HEK293 (cell line): ENCODE measurements around the gene RAPGEFL1.

Experiments used
- CTCF ChIA-PET: fragments of 350-600 bp; formaldehyde crosslinking; extraction: SDS; loops from one replicate; lab custom pipeline; 2021; ENCODE audit warnings: antibody characterized with exemption; lab: Yijun Ruan, JAX
- POLR2A ChIA-PET: fragments of 300-600 bp; formaldehyde crosslinking; extraction: SDS; loops from one replicate; lab custom pipeline; 2020; ENCODE audit warnings: antibody characterized with exemption, inconsistent platforms; lab: Yijun Ruan, JAX
- H3K27ac ChIP-seq: fragments of 200-500 bp; sonication (Bioruptor generic); 2 replicates; pipeline ENCODE4 v1.5.1; 2014; ENCODE audit warnings: low read depth, low read length, control low read depth, inconsistent platforms; ENCODE audit errors: extremely low read depth
- H3K36me3 ChIP-seq, 2 experiments: fragments of 200-500 bp in 1 of 2; sonication (Bioruptor generic) in 1 of 2; 1 replicate in 1 of 2; 2 replicates in 1 of 2; pipeline ENCODE4 v1.5.1; 2014 to 2017; ENCODE audit warnings: inconsistent platforms in 2 of 2, low read length in 2 of 2; ENCODE audit not compliant: control insufficient read depth in 2 of 2, insufficient read depth in 1 of 2
- H3K4me1 ChIP-seq: fragments of 200-500 bp; sonication (Bioruptor generic); 2 replicates; pipeline ENCODE4 v1.5.1; 2014; ENCODE audit warnings: mild to moderate bottlenecking, low read length, inconsistent platforms; ENCODE audit not compliant: control insufficient read depth, insufficient read depth
- H3K4me3 ChIP-seq: 2 replicates; pipeline ENCODE4 v1.5.1; 2011; ENCODE audit warnings: low read depth, mild to moderate bottlenecking, control low read depth, low read length, moderate library complexity
- H3K9me3 ChIP-seq: fragments of 200-500 bp; sonication (Bioruptor generic); 2 replicates; pipeline ENCODE4 v1.5.1; 2014; ENCODE audit warnings: low read depth, low read length, inconsistent platforms; ENCODE audit not compliant: control insufficient read depth, insufficient read depth
- GLI4 ChIP-seq: fragments of 450-650 bp; formaldehyde crosslinking; IDR thresholded peaks from 2 replicates; pipeline ENCODE4 v1.5.1; 2016; ENCODE audit warnings: missing biosample characterization, missing genetic modification characterization
- YY2 ChIP-seq: fragments of 450-650 bp; formaldehyde crosslinking; IDR thresholded peaks from 2 replicates; pipeline ENCODE4 v1.5.1; 2016; ENCODE audit warnings: missing biosample characterization, missing genetic modification characterization
- ZBTB48 ChIP-seq: fragments of 450-650 bp; formaldehyde crosslinking; IDR thresholded peaks from 2 replicates; pipeline ENCODE4 v1.5.1; 2016; ENCODE audit warnings: missing biosample characterization, missing genetic modification characterization
- ZEB2 ChIP-seq: fragments of 450-650 bp; formaldehyde crosslinking; IDR thresholded peaks from 2 replicates; pipeline ENCODE4 v1.5.1; 2016; ENCODE audit warnings: missing biosample characterization, missing genetic modification characterization
- ZFP69B ChIP-seq: fragments of 450-650 bp; formaldehyde crosslinking; IDR thresholded peaks from 2 replicates; pipeline ENCODE4 v1.5.1; 2016; ENCODE audit warnings: missing biosample characterization, missing genetic modification characterization
- ZNF146 ChIP-seq: fragments of 450-650 bp; formaldehyde crosslinking; IDR thresholded peaks from 2 replicates; pipeline ENCODE4 v1.5.1; 2016; ENCODE audit warnings: missing biosample characterization, missing genetic modification characterization
- ZNF155 ChIP-seq: fragments of 450-650 bp; formaldehyde crosslinking; IDR thresholded peaks from 2 replicates; pipeline ENCODE4 v1.5.1; 2016; ENCODE audit warnings: missing biosample characterization, missing genetic modification characterization
- ZNF19 ChIP-seq: fragments of 450-650 bp; formaldehyde crosslinking; IDR thresholded peaks from 2 replicates; pipeline ENCODE4; 2016; ENCODE audit warnings: missing biosample characterization, missing genetic modification characterization, low read depth
- ZNF341 ChIP-seq: fragments of 450-650 bp; formaldehyde crosslinking; IDR thresholded peaks from 2 replicates; pipeline ENCODE4; 2016; ENCODE audit warnings: low read depth, missing biosample characterization, missing genetic modification characterization
- ZNF366 ChIP-seq: fragments of 450-650 bp; formaldehyde crosslinking; conservative IDR thresholded peaks from 2 replicates; pipeline ENCODE4 v1.5.1; 2016; ENCODE audit warnings: missing biosample characterization, missing genetic modification characterization
- ZNF426 ChIP-seq: fragments of 450-650 bp; formaldehyde crosslinking; IDR thresholded peaks from 2 replicates; pipeline ENCODE4 v1.5.1; 2017; ENCODE audit warnings: missing biosample characterization, missing genetic modification characterization, mild to moderate bottlenecking, inconsistent platforms, moderate library complexity
- ZNF521 ChIP-seq: fragments of 450-650 bp; formaldehyde crosslinking; IDR thresholded peaks from 2 replicates; pipeline ENCODE4 v1.5.1; 2017; ENCODE audit warnings: missing biosample characterization, mild to moderate bottlenecking, missing genetic modification characterization
- ZNF621 ChIP-seq: fragments of 450-650 bp; formaldehyde crosslinking; IDR thresholded peaks from 2 replicates; pipeline ENCODE4 v1.5.1; 2017; ENCODE audit warnings: missing biosample characterization, missing genetic modification characterization
- ZNF624 ChIP-seq: fragments of 450-650 bp; formaldehyde crosslinking; IDR thresholded peaks from 2 replicates; pipeline ENCODE4 v1.5.1; 2017; ENCODE audit warnings: missing biosample characterization, missing genetic modification characterization
- ZNF768 ChIP-seq: fragments of 450-650 bp; formaldehyde crosslinking; IDR thresholded peaks from 2 replicates; pipeline ENCODE4 v1.5.1; 2018; ENCODE audit warnings: missing biosample characterization, mild to moderate bottlenecking, missing genetic modification characterization
- ZNF830 ChIP-seq: fragments of 450-650 bp; IDR thresholded peaks from 2 replicates; pipeline ENCODE4 v1.5.0; 2018; ENCODE audit warnings: missing biosample characterization, missing genetic modification characterization, low read depth, mild to moderate bottlenecking, moderate library complexity
- ZSCAN23 ChIP-seq: fragments of 450-650 bp; formaldehyde crosslinking; IDR thresholded peaks from 2 replicates; pipeline ENCODE4 v1.5.1; 2016; ENCODE audit warnings: missing biosample characterization, missing genetic modification characterization
- TF ChIP-seq, protein P1 (sequence below): fragments of 450-650 bp; formaldehyde crosslinking; IDR thresholded peaks from 2 replicates; pipeline ENCODE4 v1.5.1; 2016; ENCODE audit warnings: missing biosample characterization, missing genetic modification characterization
- TF ChIP-seq, protein P2 (sequence below): fragments of 450-650 bp; formaldehyde crosslinking; IDR thresholded peaks from 2 replicates; pipeline ENCODE4 v1.5.1; 2017; ENCODE audit warnings: missing biosample characterization, missing genetic modification characterization
- TF ChIP-seq, protein P3 (sequence below): fragments of 450-650 bp; formaldehyde crosslinking; IDR thresholded peaks from 2 replicates; pipeline ENCODE4 v1.5.1; 2016; ENCODE audit warnings: missing biosample characterization, missing genetic modification characterization
- TF ChIP-seq, protein P4 (sequence below): fragments of 450-650 bp; formaldehyde crosslinking; IDR thresholded peaks from 2 replicates; pipeline ENCODE4 v1.5.1; 2016; ENCODE audit warnings: missing biosample characterization, missing genetic modification characterization
- TF ChIP-seq, protein P5 (sequence below): fragments of 450-650 bp; formaldehyde crosslinking; IDR thresholded peaks from 2 replicates; pipeline ENCODE4 v1.5.1; 2016; ENCODE audit warnings: missing biosample characterization, missing genetic modification characterization

Gene RAPGEFL1

DNA sequence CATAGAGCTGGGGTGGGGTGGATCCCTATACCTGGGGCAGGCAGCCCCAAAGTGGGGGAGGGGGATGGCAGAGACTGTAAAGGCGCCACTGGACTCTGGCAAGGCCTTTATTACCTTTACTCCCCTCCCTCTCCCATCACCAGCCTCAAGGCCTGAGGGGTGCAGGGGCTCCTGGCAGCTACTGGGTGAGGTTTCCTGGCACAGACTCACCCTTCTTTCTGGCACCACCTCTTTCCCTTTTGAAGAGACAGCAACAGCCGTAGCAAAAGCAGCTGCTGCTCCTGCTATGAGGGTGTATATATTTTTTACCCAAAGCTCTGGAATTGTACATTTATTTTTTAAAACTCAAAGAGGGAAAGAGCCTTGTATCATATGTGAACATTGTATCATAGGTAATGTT, 17.6 kb downstream of the RAPGEFL1 start:
- CTCF ChIA-PET, result interaction anchor here (0.7 to 5.4 kb wide), 5 partner anchors 10 to 95 kb away, joined by 4 to 52 read pairs (median 7); partner anchors contain the start of gene WIPF2
- no peak for TF ChIP-seq ZNF624 (tag by site-specific recombination)
- TF ChIP-seq ZEB2 (tag by site-specific recombination), result no peak
- TF ChIP-seq, protein P1, sequence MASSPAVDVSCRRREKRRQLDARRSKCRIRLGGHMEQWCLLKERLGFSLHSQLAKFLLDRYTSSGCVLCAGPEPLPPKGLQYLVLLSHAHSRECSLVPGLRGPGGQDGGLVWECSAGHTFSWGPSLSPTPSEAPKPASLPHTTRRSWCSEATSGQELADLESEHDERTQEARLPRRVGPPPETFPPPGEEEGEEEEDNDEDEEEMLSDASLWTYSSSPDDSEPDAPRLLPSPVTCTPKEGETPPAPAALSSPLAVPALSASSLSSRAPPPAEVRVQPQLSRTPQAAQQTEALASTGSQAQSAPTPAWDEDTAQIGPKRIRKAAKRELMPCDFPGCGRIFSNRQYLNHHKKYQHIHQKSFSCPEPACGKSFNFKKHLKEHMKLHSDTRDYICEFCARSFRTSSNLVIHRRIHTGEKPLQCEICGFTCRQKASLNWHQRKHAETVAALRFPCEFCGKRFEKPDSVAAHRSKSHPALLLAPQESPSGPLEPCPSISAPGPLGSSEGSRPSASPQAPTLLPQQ (tag by site-specific recombination), result no peak
- TF ChIP-seq ZNF621 (tag by site-specific recombination), result no peak
- TF ChIP-seq YY2 (tag by site-specific recombination), result no peak
- no peak for TF ChIP-seq ZNF426 (tag by site-specific recombination)
- no peak for TF ChIP-seq ZNF768 (tag by site-specific recombination)
- no peak for TF ChIP-seq GLI4 (tag by site-specific recombination)
- no peak for TF ChIP-seq ZNF521 (tag by site-specific recombination)
- TF ChIP-seq ZBTB48, result no peak
- TF ChIP-seq ZNF341, result no peak
- TF ChIP-seq ZFP69B, result no peak

DNA sequence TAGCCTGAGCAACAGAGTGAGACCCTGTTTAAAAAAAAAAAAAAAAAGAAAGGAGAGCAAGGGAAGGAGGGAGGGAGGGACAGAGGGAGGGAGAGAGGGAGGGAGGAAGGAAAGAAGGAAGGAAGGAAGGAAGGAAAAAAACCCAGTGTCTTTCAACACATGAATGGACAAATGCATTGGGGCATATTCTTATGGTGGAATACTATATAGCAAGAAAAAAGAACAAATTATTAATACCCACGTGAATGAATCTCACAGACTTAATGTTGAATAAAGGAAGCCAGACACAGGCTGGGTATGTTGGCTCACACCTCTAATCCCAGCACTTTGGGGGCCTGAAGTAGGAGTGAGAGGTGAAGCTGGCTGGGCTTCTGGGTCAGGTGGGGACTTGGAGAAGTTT, 20.3 kb downstream of the RAPGEFL1 start:
- no peaks in the 10 kb centered on the region for H3K9me3 ChIP-seq
- CTCF ChIA-PET, result interaction anchor here (0.6 to 1.9 kb wide), 4 partner anchors 29 to 145 kb away, joined by 3 to 5 read pairs (median 4); no protein-coding TSS in a partner anchor
- no peak overlapping the region for H3K4me3 ChIP-seq
- POLR2A ChIA-PET, result no interaction called here
- H3K4me1 ChIP-seq, result peaks cover 6% of the 10 kb centered on the region
- no peak overlapping the region for H3K27ac ChIP-seq
- no peak for TF ChIP-seq ZNF155 (tag by site-specific recombination)
- TF ChIP-seq, protein P2, sequence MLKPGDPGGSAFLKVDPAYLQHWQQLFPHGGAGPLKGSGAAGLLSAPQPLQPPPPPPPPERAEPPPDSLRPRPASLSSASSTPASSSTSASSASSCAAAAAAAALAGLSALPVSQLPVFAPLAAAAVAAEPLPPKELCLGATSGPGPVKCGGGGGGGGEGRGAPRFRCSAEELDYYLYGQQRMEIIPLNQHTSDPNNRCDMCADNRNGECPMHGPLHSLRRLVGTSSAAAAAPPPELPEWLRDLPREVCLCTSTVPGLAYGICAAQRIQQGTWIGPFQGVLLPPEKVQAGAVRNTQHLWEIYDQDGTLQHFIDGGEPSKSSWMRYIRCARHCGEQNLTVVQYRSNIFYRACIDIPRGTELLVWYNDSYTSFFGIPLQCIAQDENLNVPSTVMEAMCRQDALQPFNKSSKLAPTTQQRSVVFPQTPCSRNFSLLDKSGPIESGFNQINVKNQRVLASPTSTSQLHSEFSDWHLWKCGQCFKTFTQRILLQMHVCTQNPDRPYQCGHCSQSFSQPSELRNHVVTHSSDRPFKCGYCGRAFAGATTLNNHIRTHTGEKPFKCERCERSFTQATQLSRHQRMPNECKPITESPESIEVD (tag by site-specific recombination), result no peak
- TF ChIP-seq, protein P3, sequence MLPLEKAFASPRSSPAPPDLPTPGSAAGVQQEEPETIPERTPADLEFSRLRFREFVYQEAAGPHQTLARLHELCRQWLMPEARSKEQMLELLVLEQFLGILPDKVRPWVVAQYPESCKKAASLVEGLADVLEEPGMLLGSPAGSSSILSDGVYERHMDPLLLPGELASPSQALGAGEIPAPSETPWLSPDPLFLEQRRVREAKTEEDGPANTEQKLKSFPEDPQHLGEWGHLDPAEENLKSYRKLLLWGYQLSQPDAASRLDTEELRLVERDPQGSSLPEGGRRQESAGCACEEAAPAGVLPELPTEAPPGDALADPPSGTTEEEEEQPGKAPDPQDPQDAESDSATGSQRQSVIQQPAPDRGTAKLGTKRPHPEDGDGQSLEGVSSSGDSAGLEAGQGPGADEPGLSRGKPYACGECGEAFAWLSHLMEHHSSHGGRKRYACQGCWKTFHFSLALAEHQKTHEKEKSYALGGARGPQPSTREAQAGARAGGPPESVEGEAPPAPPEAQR (tag by site-specific recombination), result no peak
- TF ChIP-seq, protein P4, sequence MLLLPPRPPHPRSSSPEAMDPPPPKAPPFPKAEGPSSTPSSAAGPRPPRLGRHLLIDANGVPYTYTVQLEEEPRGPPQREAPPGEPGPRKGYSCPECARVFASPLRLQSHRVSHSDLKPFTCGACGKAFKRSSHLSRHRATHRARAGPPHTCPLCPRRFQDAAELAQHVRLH (tag by site-specific recombination), result peak; percentile 78
- TF ChIP-seq ZSCAN23 (tag by site-specific recombination), result no peak
- TF ChIP-seq, protein P5, sequence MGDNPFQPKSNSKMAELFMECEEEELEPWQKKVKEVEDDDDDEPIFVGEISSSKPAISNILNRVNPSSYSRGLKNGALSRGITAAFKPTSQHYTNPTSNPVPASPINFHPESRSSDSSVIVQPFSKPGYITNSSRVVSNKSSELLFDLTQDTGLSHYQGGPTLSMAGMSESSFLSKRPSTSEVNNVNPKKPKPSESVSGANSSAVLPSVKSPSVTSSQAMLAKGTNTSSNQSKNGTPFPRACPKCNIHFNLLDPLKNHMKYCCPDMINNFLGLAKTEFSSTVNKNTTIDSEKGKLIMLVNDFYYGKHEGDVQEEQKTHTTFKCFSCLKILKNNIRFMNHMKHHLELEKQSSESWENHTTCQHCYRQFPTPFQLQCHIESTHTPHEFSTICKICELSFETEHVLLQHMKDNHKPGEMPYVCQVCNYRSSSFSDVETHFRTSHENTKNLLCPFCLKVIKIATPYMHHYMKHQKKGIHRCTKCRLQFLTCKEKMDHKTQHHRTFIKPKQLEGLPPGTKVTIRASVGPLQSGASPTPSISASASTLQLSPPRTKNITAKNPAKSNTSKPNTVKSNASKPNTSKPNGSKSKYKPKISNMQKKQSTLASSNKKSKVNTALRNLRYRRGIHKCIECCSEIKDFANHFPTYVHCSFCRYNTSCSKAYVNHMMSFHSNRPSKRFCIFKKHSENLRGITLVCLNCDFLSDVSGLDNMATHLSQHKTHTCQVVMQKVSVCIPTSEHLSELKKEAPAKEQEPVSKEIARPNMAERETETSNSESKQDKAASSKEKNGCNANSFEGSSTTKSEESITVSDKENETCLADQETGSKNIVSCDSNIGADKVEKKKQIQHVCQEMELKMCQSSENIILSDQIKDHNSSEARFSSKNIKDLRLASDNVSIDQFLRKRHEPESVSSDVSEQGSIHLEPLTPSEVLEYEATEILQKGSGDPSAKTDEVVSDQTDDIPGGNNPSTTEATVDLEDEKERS (tag by site-specific recombination), result 0 out of 2 replicates have a peak, but pooled peaks have one; percentile 59
- TF ChIP-seq ZNF146 (tag by site-specific recombination), result peak; percentile 96
- TF ChIP-seq ZNF366 (tag by site-specific recombination), result peak; percentile 39; the same call in 1 of the 2 replicates
- TF ChIP-seq ZNF19 (tag by site-specific recombination), result no peak
- no peak for TF ChIP-seq ZNF830 (tag by site-specific recombination)
- peaks cover 0 to 13% of the 10 kb centered on the region in 2 experiments; a peak in 1 of 3 replicates for H3K36me3 ChIP-seq

More for the DNA sequence above, 17.6 kb downstream of the RAPGEFL1 start:
- Histone ChIP-seq H3K4me3 (no peak overlapping the region), H3K27ac (peak overlapping the region; percentile 73; the same call in 1 of the 2 replicates), H3K9me3 (no peaks in the 10 kb centered on the region), H3K36me3 (peaks cover 0 to 21% of the 10 kb centered on the region in 2 experiments; a peak in 2 of 3 replicates), H3K4me1 (peaks cover 6% of the 10 kb centered on the region)
- POLR2A ChIA-PET, result interaction anchor here (0.7 to 2.0 kb wide), 6 partner anchors 15 to 93 kb away, joined by 4 to 11 read pairs (median 5); partner anchors contain the start of genes CASC3, CDC6 and WIPF2
